OCI-LY1 (cell line): ENCODE measurements around the gene NISCH.

Experiments
- EZH2 ChIP-seq: fragments of 200-600 bp; sonication (generic), shearing (Covaris generic); IDR thresholded peaks from 2 replicates; pipeline ENCODE4 v1.8.0; 2017; ENCODE audit warnings: borderline replicate concordance, mixed run types, mild to moderate bottlenecking, antibody characterized with exemption, low read length, moderate library complexity, mixed read lengths
- TF ChIP-seq, protein P1 (sequence below): fragments of 200-600 bp; sonication (generic), shearing (Covaris generic); IDR thresholded peaks from 2 replicates; pipeline ENCODE4 v1.5.1; 2017; ENCODE audit warnings: mild to moderate bottlenecking, antibody characterized with exemption, low read length, moderate library complexity, mixed read lengths

DNA sequence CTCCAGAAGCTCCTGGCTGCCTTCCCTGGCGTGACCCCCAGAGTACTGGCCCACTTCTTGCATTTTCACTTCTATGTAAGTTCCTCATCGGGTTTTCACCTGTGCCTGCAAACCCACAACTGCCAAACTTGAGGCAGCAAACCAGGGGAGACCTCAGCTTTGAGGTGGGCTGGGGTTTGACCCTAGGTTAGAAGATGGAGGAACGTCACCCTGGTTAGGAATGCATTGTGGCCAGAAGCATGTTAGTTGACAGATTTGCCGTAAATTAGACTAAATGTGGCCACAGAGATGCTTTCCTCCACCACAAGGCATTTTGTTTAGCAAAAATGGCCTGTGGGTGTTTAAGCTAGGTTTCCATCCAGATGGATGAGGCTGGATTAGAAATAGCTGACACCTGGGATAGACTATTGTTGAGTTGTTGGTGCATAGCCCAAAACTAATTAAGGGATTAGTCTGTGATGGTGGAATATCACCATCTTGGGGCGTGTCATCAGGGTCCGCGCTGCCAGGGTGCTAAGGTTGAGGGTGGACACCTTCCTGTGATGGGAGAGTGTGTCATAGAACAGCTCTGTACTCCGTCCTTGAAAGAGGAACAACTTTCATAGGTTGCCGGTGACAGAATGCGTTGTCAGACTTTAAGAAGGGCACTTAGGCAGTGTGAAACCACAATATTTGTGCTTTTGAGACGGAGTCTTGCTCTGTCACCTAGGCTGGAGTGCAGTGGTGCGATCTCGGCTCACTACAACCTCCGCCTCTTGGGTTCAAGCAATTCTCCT lies 3.6 kb downstream of the NISCH start:
- TF ChIP-seq EZH2: no peak
- TF ChIP-seq, protein P1, sequence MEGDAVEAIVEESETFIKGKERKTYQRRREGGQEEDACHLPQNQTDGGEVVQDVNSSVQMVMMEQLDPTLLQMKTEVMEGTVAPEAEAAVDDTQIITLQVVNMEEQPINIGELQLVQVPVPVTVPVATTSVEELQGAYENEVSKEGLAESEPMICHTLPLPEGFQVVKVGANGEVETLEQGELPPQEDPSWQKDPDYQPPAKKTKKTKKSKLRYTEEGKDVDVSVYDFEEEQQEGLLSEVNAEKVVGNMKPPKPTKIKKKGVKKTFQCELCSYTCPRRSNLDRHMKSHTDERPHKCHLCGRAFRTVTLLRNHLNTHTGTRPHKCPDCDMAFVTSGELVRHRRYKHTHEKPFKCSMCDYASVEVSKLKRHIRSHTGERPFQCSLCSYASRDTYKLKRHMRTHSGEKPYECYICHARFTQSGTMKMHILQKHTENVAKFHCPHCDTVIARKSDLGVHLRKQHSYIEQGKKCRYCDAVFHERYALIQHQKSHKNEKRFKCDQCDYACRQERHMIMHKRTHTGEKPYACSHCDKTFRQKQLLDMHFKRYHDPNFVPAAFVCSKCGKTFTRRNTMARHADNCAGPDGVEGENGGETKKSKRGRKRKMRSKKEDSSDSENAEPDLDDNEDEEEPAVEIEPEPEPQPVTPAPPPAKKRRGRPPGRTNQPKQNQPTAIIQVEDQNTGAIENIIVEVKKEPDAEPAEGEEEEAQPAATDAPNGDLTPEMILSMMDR: no peak
